ENCODE data around the gene SPINT1. TPM values are rescaled to one million over a fixed set of nuclear protein-coding genes. Genes with fewer than 3 reads are reported as not detected.

SPINT1 gene
- polyA plus RNA-seq, 4 donors: 61.5 to 79.5 (median 71.2) TPM

Other genes starting within 250 kb of the SPINT1 start
- 10 to 100 TPM; 18.2 to 22.7 (median 20.2) TPM for gene KNL1, start 249.8 kb upstream of the SPINT1 start, polyA plus RNA-seq (ENCODE audit: insufficient read length in 4 of 4)
- gene RAD51, start 148.9 kb upstream of the SPINT1 start, polyA plus RNA-seq (ENCODE audit: insufficient read length in 4 of 4): 10 to 100 TPM; 10.8 to 14.0 (median 12.7) TPM
- 10 to 100 TPM; 38.9 to 43.9 (median 39.2) TPM for gene RMDN3, start 88.8 kb upstream of the SPINT1 start, polyA plus RNA-seq (ENCODE audit: insufficient read length in 4 of 4)
- 10 to 100 TPM; 33.4 to 59.2 (median 36.9) TPM for gene GCHFR, start 80.0 kb upstream of the SPINT1 start, polyA plus RNA-seq (ENCODE audit: insufficient read length in 4 of 4)
- 1 to 10 TPM; 2.0 to 2.8 (median 2.2) TPM for gene C15orf62, start 74.1 kb upstream of the SPINT1 start, polyA plus RNA-seq (ENCODE audit: insufficient read length in 4 of 4)
- 10 to 100 TPM; 25.4 to 28.4 (median 28.0) TPM for gene ZFYVE19, start 37.0 kb upstream of the SPINT1 start, polyA plus RNA-seq (ENCODE audit: insufficient read length in 4 of 4)
- 10 to 100 TPM; 34.2 to 40.4 (median 35.9) TPM for gene DNAJC17, start 36.6 kb upstream of the SPINT1 start, polyA plus RNA-seq (ENCODE audit: insufficient read length in 4 of 4)
- under 1 TPM; 0.46 to 0.61 (median 0.52) TPM for gene PPP1R14D, start 15.3 kb upstream of the SPINT1 start, polyA plus RNA-seq (ENCODE audit: insufficient read length in 4 of 4)
- gene RHOV, start 30.2 kb downstream of the SPINT1 start, polyA plus RNA-seq (ENCODE audit: insufficient read length in 4 of 4): 1 to 10 TPM; 1.8 to 2.6 (median 2.1) TPM
- gene VPS18, start 50.4 kb downstream of the SPINT1 start, polyA plus RNA-seq (ENCODE audit: insufficient read length in 4 of 4): 10 to 100 TPM; 15.3 to 19.7 (median 16.8) TPM
- gene DLL4, start 85.3 kb downstream of the SPINT1 start, polyA plus RNA-seq (ENCODE audit: insufficient read length in 4 of 4): 1 to 10 TPM; 6.9 to 10.0 (median 9.2) TPM
- 1 to 10 TPM; 3.2 to 4.4 (median 3.9) TPM for gene CHAC1, start 109.4 kb downstream of the SPINT1 start, polyA plus RNA-seq (ENCODE audit: insufficient read length in 4 of 4)

All from right renal pelvis (tissue), 4 donors.